ENCODE measurements around the gene ZNRF1. TPM values are rescaled to one million over a fixed set of nuclear protein-coding genes. Genes with fewer than 3 reads are reported as not detected.

Gene ZNRF1
- total RNA-seq, 1 experiment from 2014 or later = 52.3 TPM

- intact Hi-C loops (cut with micrococcal nuclease; ENCODE audit: unreplicated experiment) = loop anchor here (2.0 to 10.0 kb wide), 2 partner anchors 113 to 297 kb away; partner anchors contain the start of gene ZNRF1
- Histone ChIP-seq H3K9me3 (ENCODE audit: control insufficient read depth, insufficient read depth, low read depth, low read length) (no peaks in the 10 kb centered on the region), H3K27ac (ENCODE audit: low read length) (0 out of 2 replicates have a peak overlapping the region, but pooled peaks have one; percentile 29), H3K36me3 (ENCODE audit: control insufficient read depth, insufficient read depth, low read length) (no peaks in the 10 kb centered on the region), H3K4me3 (ENCODE audit: low read depth in 2 of 2, low read length in 2 of 2) (no peak overlapping the region), H3K4me1 (ENCODE audit: control insufficient read depth, insufficient read depth, low read length) (peaks cover 50% of the 10 kb centered on the region), H3K27me3 (ENCODE audit: control insufficient read depth, insufficient read depth, low read length) (no peaks in the 10 kb centered on the region)
- in situ Hi-C loops (cut with HindIII; ENCODE audit: low pct_unique_long_range_greater_than_20kb, low sequenced_read_pairs) = no loop called here
- DNase-seq (ENCODE audit: low read depth, low spot score) = no peak
- ChIA-PET CTCF (interaction anchor here (0.8 to 1.4 kb wide), 3 partner anchors 50 to 119 kb away, joined by 4 to 5 read pairs (median 4); no protein-coding TSS in a partner anchor), POLR2A (no interaction called here)
- no peak for ATAC-seq
- BruUV-seq (replicated peaks) = no TSS peak
- TF ChIP-seq CTCF (IDR thresholded peaks at IDR 0.05) = no peak
- TF ChIP-seq REST (IDR thresholded peaks at IDR 0.05; ENCODE audit: insufficient read depth in 1 of 2, low read depth in 2 of 2, low read length in 1 of 2) = no peak
- no peak for TF ChIP-seq SIN3A (IDR thresholded peaks at IDR 0.05; ENCODE audit: borderline replicate concordance, insufficient read depth, low read depth, low read length)
- no peak for TF ChIP-seq TCF7L2 (IDR thresholded peaks at IDR 0.05; ENCODE audit: low read depth, low read length)
- no peak for TF ChIP-seq POLR2AphosphoS5 (IDR thresholded peaks at IDR 0.05; ENCODE audit: low read depth, low read length)
Observed at GRCh38 chr16:75111961-75112733, 113.3 kb downstream of the ZNRF1 start.

- in situ Hi-C loops (cut with HindIII; ENCODE audit: low pct_unique_long_range_greater_than_20kb, low sequenced_read_pairs) (no loop called here), intact Hi-C loops (cut with micrococcal nuclease; ENCODE audit: unreplicated experiment) (loop anchor here (10.0 kb wide), 1 partner anchor 298 kb away; no protein-coding TSS in a partner anchor)
- no peaks in the 10 kb centered on the region for H3K36me3 ChIP-seq (ENCODE audit: control insufficient read depth, insufficient read depth, low read length)
- ChIA-PET CTCF (interaction anchor here (0.6 kb wide), 1 partner anchor 250 kb away, joined by 3 read pairs; no protein-coding TSS in a partner anchor), POLR2A (no interaction called here)
- no peak for ATAC-seq
- H3K9me3 ChIP-seq (ENCODE audit: control insufficient read depth, insufficient read depth, low read depth, low read length) = no peaks in the 10 kb centered on the region
- TF ChIP-seq TCF7L2 (IDR thresholded peaks at IDR 0.05; ENCODE audit: low read depth, low read length) (no peak), POLR2AphosphoS5 (IDR thresholded peaks at IDR 0.05; ENCODE audit: low read depth, low read length) (no peak), SIN3A (IDR thresholded peaks at IDR 0.05; ENCODE audit: borderline replicate concordance, insufficient read depth, low read depth, low read length) (no peak), REST (IDR thresholded peaks at IDR 0.05; ENCODE audit: insufficient read depth in 1 of 2, low read depth in 2 of 2, low read length in 1 of 2) (no peak), CTCF (IDR thresholded peaks at IDR 0.05) (no peak)
- H3K27ac ChIP-seq (ENCODE audit: low read length) = no peak overlapping the region
- peaks cover 43% of the 10 kb centered on the region for H3K4me1 ChIP-seq (ENCODE audit: control insufficient read depth, insufficient read depth, low read length)
- no peak overlapping the region for H3K4me3 ChIP-seq (ENCODE audit: low read depth in 2 of 2, low read length in 2 of 2)
- no TSS peak for BruUV-seq (replicated peaks)
- no peak for DNase-seq (ENCODE audit: low read depth, low spot score)
- H3K27me3 ChIP-seq (ENCODE audit: control insufficient read depth, insufficient read depth, low read length) = no peaks in the 10 kb centered on the region
Observed at GRCh38 chr16:75112734-75113491, 114.1 kb downstream of the ZNRF1 start.
